ENCODE results near the gene SMIM1. TPM values are rescaled to one million over a fixed set of nuclear protein-coding genes. Genes with fewer than 3 reads are reported as not detected.

SMIM1 gene
- total and polyA plus RNA-seq, 2 donors (not counting 1 experiment from before 2014, with no cell fraction given): 2.0 TPM; not detected in 1

GRCh38 chr1:3729594-3730542 is 42.7 kb upstream of the SMIM1 start:
- H3K27ac ChIP-seq (ENCODE audit: insufficient read depth, low read length): no peak overlapping the region
- H3K27me3 ChIP-seq (ENCODE audit: control insufficient read depth, insufficient read depth, low read length): no peaks in the 10 kb centered on the region
- no peaks in the 10 kb centered on the region for H3K79me2 ChIP-seq (ENCODE audit: control insufficient read depth, insufficient read depth, low read length)
- H3K9me3 ChIP-seq (ENCODE audit: control insufficient read depth, insufficient read depth, low read depth, low read length): no peaks in the 10 kb centered on the region
- H3K4me1 ChIP-seq (ENCODE audit: control insufficient read depth, extremely low read depth, insufficient read depth, low read length): no peaks in the 10 kb centered on the region
- no peak overlapping the region for H3K4me2 ChIP-seq (ENCODE audit: extremely low read depth, insufficient read depth, low read length)
- H3K36me3 ChIP-seq (ENCODE audit: control insufficient read depth, insufficient read depth, low read length): no peaks in the 10 kb centered on the region
- H3K4me3 ChIP-seq (replicated peaks in 1 of 4; ENCODE audit: control extremely low read depth in 1 of 4, insufficient read depth in 1 of 4, low read depth in 3 of 4, low read length in 4 of 4): no peak overlapping the region
- no peak for DNase-seq (ENCODE audit: low read depth in 2 of 2)
- TF ChIP-seq EZH2 (IDR thresholded peaks at IDR 0.05; ENCODE audit: low read length, missing control alignments) (no peak), CTCF (conservative IDR thresholded peaks at IDR 0.05 in 1 of 2, IDR thresholded peaks at IDR 0.05 in 1 of 2; ENCODE audit: low read depth in 1 of 2, low read length in 2 of 2) (no peak)
- no peak overlapping the region for H2AFZ ChIP-seq (ENCODE audit: low read length)
- H4K20me1 ChIP-seq (ENCODE audit: control insufficient read depth, extremely low read depth, insufficient read depth, low read length): no peaks in the 10 kb centered on the region
- no peak overlapping the region for H3K9ac ChIP-seq (ENCODE audit: insufficient read depth, low read length)

- Histone ChIP-seq H4K20me1 (ENCODE audit: control insufficient read depth, extremely low read depth, insufficient read depth, low read length) (no peaks in the 10 kb centered on the region), H3K79me2 (ENCODE audit: control insufficient read depth, insufficient read depth, low read length) (no peaks in the 10 kb centered on the region), H3K36me3 (ENCODE audit: control insufficient read depth, insufficient read depth, low read length) (no peaks in the 10 kb centered on the region), H3K27me3 (ENCODE audit: control insufficient read depth, insufficient read depth, low read length) (no peaks in the 10 kb centered on the region), H3K27ac (ENCODE audit: insufficient read depth, low read length) (no peak overlapping the region), H3K4me2 (ENCODE audit: extremely low read depth, insufficient read depth, low read length) (no peak overlapping the region), H3K9ac (ENCODE audit: insufficient read depth, low read length) (no peak overlapping the region), H3K9me3 (ENCODE audit: control insufficient read depth, insufficient read depth, low read depth, low read length) (no peaks in the 10 kb centered on the region), H3K4me3 (replicated peaks in 1 of 4; ENCODE audit: control extremely low read depth in 1 of 4, insufficient read depth in 1 of 4, low read depth in 3 of 4, low read length in 4 of 4) (no peak overlapping the region), H3K4me1 (ENCODE audit: control insufficient read depth, extremely low read depth, insufficient read depth, low read length) (no peaks in the 10 kb centered on the region), H2AFZ (ENCODE audit: low read length) (no peak overlapping the region)
- no peak for TF ChIP-seq EZH2 (IDR thresholded peaks at IDR 0.05; ENCODE audit: low read length, missing control alignments)
- no peak for TF ChIP-seq CTCF (conservative IDR thresholded peaks at IDR 0.05 in 1 of 2, IDR thresholded peaks at IDR 0.05 in 1 of 2; ENCODE audit: low read depth in 1 of 2, low read length in 2 of 2)
- DNase-seq (ENCODE audit: low read depth in 2 of 2): no peak
Measured at GRCh38 chr1:3730543-3731247, 41.9 kb upstream of the SMIM1 start.

All from fibroblast of lung (primary cell).